Measurements from ENCODE around the gene PABPN1L.

The PABPN1L gene

GRCh38 chr16:88840600-88841215 lies 25.8 kb downstream of the PABPN1L start:
- Mint-ChIP-seq H3K9me3 (no peaks in the 10 kb centered on the region), H3K4me1 (peaks cover 5% of the 10 kb centered on the region), H3K27ac (no peak overlapping the region), H3K36me3 (peaks cover 5% of the 10 kb centered on the region), H3K4me3 (no peak overlapping the region)
- no peak for DNase-seq (ENCODE audit: low spot score in 2 of 2)
- no peak for ATAC-seq

- Mint-ChIP-seq H3K4me1 (peaks cover 5% of the 10 kb centered on the region), H3K36me3 (peaks cover 5% of the 10 kb centered on the region), H3K9me3 (no peaks in the 10 kb centered on the region), H3K4me3 (no peak overlapping the region), H3K27ac (no peak overlapping the region)
- DNase-seq (ENCODE audit: low spot score in 2 of 2) (no peak), ATAC-seq (no peak)
These were observed 26.5 kb downstream of the PABPN1L start for GRCh38 chr16:88839745-88840599.

DNA sequence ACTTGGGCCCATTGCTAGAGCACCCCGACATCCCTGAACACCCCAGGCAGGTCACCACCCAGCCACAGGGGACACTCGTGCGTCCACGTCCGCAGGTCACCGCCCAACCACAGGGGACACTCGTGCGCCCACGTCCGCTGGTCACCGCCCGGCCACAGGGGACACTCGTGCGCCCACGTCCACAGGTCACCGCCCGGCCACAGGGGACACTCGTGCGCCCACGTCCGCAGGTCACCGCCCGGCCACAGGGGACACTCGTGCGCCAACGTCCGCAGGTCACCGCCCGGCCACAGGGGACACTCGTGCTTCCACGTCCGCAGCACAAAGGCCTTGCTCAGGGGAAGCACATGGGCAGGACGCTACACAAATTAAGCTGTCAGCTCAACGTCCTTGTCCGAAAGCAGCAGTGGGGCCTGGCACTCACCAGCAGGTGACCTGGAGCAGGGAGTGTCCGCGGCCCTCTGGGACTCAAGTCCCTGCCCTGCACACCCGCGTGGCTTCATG lies 27.4 kb downstream of the PABPN1L start:
- Mint-ChIP-seq H3K4me1 (peaks cover 5% of the 10 kb centered on the region), H3K36me3 (peaks cover 5% of the 10 kb centered on the region), H3K9me3 (no peaks in the 10 kb centered on the region), H3K27ac (no peak overlapping the region), H3K4me3 (no peak overlapping the region)
- no peak for ATAC-seq
- DNase-seq (ENCODE audit: low spot score in 2 of 2), result no peak

- Mint-ChIP-seq H3K4me3 (no peak overlapping the region), H3K4me1 (peaks cover 5% of the 10 kb centered on the region)
These were observed 27.9 kb downstream of the PABPN1L start for GRCh38 chr16:88838566-88838965.

DNA sequence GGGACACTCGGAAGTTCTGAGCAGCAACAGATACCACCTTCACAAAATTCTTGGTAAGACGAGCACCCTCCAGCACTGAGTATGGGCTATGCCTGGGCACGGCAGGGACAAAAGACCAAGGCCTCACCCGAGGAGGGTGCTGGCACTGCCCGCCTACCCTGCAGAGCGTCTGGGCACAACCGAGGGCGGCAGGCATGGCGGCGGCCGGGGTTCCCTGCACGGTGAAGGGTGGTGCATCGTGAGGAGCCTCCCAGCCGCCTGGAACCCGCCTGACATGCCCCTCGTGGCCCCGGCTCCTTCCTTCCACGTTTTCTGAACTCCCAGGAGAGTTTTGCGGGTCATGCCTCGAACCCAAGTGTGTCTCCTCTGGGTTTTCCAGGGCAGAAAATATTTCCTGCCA lies 28.7 kb downstream of the PABPN1L start:
- Mint-ChIP-seq H3K4me3 (no peak overlapping the region), H3K36me3 (peaks cover 5% of the 10 kb centered on the region), H3K27ac (no peak overlapping the region), H3K9me3 (no peaks in the 10 kb centered on the region), H3K4me1 (peaks cover 5% of the 10 kb centered on the region)
- ATAC-seq, result no peak
- DNase-seq (ENCODE audit: low spot score in 2 of 2), result no peak

More at GRCh38 chr16:88838566-88838965, 27.9 kb downstream of the PABPN1L start:
- peaks cover 5% of the 10 kb centered on the region for H3K36me3 Mint-ChIP-seq
- DNase-seq (ENCODE audit: low spot score in 2 of 2) (no peak), ATAC-seq (no peak)
- H3K27ac Mint-ChIP-seq, result no peak overlapping the region
- no peaks in the 10 kb centered on the region for H3K9me3 Mint-ChIP-seq

GRCh38 chr16:88836791-88837190 lies 29.7 kb downstream of the PABPN1L start:
- no peak overlapping the region for H3K4me3 Mint-ChIP-seq
- DNase-seq (ENCODE audit: low spot score in 2 of 2) (no peak), ATAC-seq (no peak)
- H3K9me3 Mint-ChIP-seq, result no peaks in the 10 kb centered on the region
- H3K4me1 Mint-ChIP-seq, result no peaks in the 10 kb centered on the region
- no peak overlapping the region for H3K27ac Mint-ChIP-seq
- peaks cover 5% of the 10 kb centered on the region for H3K36me3 Mint-ChIP-seq

GRCh38 chr16:88835818-88836217 lies 30.6 kb downstream of the PABPN1L start:
- Mint-ChIP-seq H3K36me3 (peaks cover 5% of the 10 kb centered on the region), H3K27ac (no peak overlapping the region), H3K9me3 (no peaks in the 10 kb centered on the region), H3K4me1 (no peaks in the 10 kb centered on the region), H3K4me3 (no peak overlapping the region)
- ATAC-seq (no peak), DNase-seq (ENCODE audit: low spot score in 2 of 2) (no peak)

GRCh38 chr16:88835383-88835782 lies 31.1 kb downstream of the PABPN1L start:
- no peak overlapping the region for H3K27ac Mint-ChIP-seq
- ATAC-seq (no peak), DNase-seq (ENCODE audit: low spot score in 2 of 2) (no peak)
- no peaks in the 10 kb centered on the region for H3K4me1 Mint-ChIP-seq
- peaks cover 5% of the 10 kb centered on the region for H3K36me3 Mint-ChIP-seq
- H3K4me3 Mint-ChIP-seq, result no peak overlapping the region
- H3K9me3 Mint-ChIP-seq, result no peaks in the 10 kb centered on the region

- H3K27ac Mint-ChIP-seq, result no peak overlapping the region
- no peak for DNase-seq (ENCODE audit: low spot score in 2 of 2)
- H3K36me3 Mint-ChIP-seq, result peaks cover under 1% of the 10 kb centered on the region
- H3K4me3 Mint-ChIP-seq, result no peak overlapping the region
- ATAC-seq, result no peak
- H3K4me1 Mint-ChIP-seq, result no peaks in the 10 kb centered on the region
- H3K9me3 Mint-ChIP-seq, result no peaks in the 10 kb centered on the region
These were observed 31.8 kb downstream of the PABPN1L start for GRCh38 chr16:88834670-88835069.

- no peak for ATAC-seq
- H3K27ac Mint-ChIP-seq, result no peak overlapping the region
These were observed 33.4 kb downstream of the PABPN1L start for GRCh38 chr16:88833086-88833485.

DNA sequence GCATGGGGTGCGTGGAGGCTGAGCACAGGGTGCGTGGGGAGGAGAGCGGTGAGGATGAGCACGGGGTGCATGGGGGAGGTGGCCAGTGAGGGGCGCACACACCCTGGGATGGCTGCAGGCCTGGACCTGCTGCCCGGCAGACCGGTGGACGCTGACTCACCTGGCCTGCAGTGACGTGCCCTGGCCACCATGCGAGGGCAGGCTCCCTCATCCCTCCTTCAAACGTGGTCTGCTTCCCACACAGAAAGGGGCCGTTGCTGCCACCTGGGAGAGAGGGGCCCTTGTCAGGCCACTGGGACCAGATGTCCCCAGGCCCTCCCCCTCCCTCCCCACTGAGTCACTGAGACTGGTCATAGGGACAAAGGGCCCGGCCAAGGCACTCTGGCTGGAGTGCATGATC lies 34.6 kb downstream of the PABPN1L start:
- DNase-seq (ENCODE audit: low spot score in 2 of 2), result no peak
- Mint-ChIP-seq H3K36me3 (no peaks in the 10 kb centered on the region), H3K27ac (no peak overlapping the region), H3K4me1 (no peaks in the 10 kb centered on the region), H3K9me3 (no peaks in the 10 kb centered on the region), H3K4me3 (no peak overlapping the region)
- no peak for ATAC-seq

More at GRCh38 chr16:88833086-88833485, 33.4 kb downstream of the PABPN1L start:
- H3K36me3 Mint-ChIP-seq, result no peaks in the 10 kb centered on the region
- DNase-seq (ENCODE audit: low spot score in 2 of 2), result no peak
- H3K4me3 Mint-ChIP-seq, result no peak overlapping the region
- no peaks in the 10 kb centered on the region for H3K4me1 Mint-ChIP-seq
- no peaks in the 10 kb centered on the region for H3K9me3 Mint-ChIP-seq

DNA sequence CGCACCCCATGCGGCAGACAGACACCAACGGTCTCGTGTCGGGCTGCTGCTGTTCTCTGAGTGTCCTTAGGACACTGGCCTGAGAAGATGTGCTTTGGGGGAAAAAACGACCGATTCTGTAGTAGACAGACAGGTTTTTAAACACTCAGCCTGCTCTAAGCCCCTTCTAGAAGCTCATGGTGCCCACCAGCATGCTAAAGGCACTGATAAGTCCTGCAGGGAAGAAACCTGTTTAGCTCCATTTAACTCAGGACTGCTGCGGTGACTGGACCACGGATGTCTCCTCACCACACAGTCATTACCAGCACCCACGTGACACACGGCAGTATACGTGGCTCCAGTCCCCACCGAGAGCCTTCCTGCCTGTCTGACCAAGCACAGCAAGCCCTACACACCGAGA lies 35.7 kb downstream of the PABPN1L start:
- Mint-ChIP-seq H3K27ac (no peak overlapping the region), H3K4me3 (no peak overlapping the region), H3K4me1 (no peaks in the 10 kb centered on the region), H3K36me3 (no peaks in the 10 kb centered on the region), H3K9me3 (no peaks in the 10 kb centered on the region)
- DNase-seq (ENCODE audit: low spot score in 2 of 2) (no peak), ATAC-seq (no peak)

DNA sequence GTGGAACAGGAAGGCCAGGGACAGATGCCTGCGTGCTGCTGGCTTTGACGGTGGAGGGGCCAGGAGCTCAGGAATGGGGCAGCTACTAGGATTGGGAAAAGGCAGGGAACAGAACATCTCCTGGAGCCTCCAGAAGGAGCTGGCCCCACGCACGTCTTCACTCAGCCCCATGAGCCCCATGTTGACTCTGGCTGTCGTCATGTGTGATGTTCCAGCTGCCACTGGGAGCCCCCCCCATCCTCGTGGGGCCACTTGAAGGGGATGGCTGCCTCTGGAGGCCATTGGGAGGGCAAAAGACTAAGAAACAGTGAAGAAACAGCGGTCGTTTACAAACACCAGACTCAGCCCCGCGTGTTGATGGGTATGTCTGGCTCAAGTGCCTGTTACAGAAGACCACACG lies 36.2 kb downstream of the PABPN1L start:
- Mint-ChIP-seq H3K4me1 (no peaks in the 10 kb centered on the region), H3K9me3 (no peaks in the 10 kb centered on the region), H3K36me3 (no peaks in the 10 kb centered on the region), H3K27ac (no peak overlapping the region), H3K4me3 (no peak overlapping the region)
- no peak for ATAC-seq
- no peak for DNase-seq (ENCODE audit: low spot score in 2 of 2)

- H3K4me3 Mint-ChIP-seq, result no peak overlapping the region
- H3K4me1 Mint-ChIP-seq, result no peaks in the 10 kb centered on the region
- H3K36me3 Mint-ChIP-seq, result no peaks in the 10 kb centered on the region
- ATAC-seq (no peak), DNase-seq (ENCODE audit: low spot score in 2 of 2) (no peak)
- no peak overlapping the region for H3K27ac Mint-ChIP-seq
- H3K9me3 Mint-ChIP-seq, result no peaks in the 10 kb centered on the region
These were observed 37.7 kb downstream of the PABPN1L start for GRCh38 chr16:88828711-88829110.

GRCh38 chr16:88827727-88828126 lies 38.7 kb downstream of the PABPN1L start:
- no peaks in the 10 kb centered on the region for H3K4me1 Mint-ChIP-seq
- no peak overlapping the region for H3K4me3 Mint-ChIP-seq
- no peak for DNase-seq (ENCODE audit: low spot score in 2 of 2)
- no peaks in the 10 kb centered on the region for H3K9me3 Mint-ChIP-seq
- H3K27ac Mint-ChIP-seq, result no peak overlapping the region
- no peak for ATAC-seq
- H3K36me3 Mint-ChIP-seq, result no peaks in the 10 kb centered on the region

Data from stimulated activated effector memory CD8-positive, alpha-beta T cell treated with anti-CD3 and anti-CD28 coated beads, Interleukin-12 subunit alpha, Interleukin-12 subunit beta, amount 100 ng/mL, for 72 hours (primary cell).